GM21423 (cell line): Measurements from ENCODE around the gene DNAH11.
"Not testable (repeated sequence)": the region's sequence is repeated elsewhere in the genome, so short reads cannot be mapped to it uniquely, and the experiment has no call there.

ENCODE experiments used
- ATAC-seq: cut with Tn5 transposase; IDR thresholded peaks from one replicate; pipeline ENCODE4 v1.9.1; 2021; ENCODE audit warnings: mild to moderate bottlenecking, moderate library complexity; ENCODE audit not compliant: unreplicated experiment

DNAH11 gene

DNA sequence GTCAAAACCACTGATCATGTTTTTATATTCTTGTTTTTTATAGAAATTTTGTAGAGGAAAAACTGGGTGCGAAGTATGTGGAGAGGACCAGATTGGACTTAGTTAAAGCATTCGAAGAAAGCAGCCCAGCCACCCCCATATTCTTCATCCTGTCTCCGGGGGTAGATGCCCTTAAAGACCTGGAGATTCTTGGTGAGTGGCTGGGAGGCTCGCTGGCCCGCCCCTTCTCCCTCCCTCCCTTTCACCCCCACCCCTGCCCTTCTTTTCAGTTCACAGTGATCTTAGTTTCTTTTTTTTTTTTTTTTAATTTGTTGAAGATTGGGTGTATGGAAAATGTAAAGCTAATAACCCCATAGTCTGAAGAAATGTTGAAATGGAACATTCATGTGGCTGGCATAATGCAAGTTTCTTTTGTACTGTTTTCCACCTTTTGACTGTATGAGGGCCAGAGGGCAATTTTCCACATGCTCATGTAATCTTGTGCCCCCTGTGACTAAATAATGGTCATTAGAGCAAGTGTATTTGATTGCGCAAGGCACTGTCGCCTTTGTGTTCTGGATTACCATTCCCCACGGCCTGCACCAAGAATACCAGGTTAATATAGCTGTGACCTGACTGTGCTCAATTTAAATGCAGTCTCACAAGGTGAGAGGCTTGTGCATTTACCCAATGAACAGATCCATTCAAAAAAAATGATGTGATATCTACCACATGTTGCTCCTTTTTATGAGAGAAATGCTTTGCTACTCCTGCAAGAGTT, 325.2 kb downstream of the DNAH11 start:
- no peak for ATAC-seq

DNA sequence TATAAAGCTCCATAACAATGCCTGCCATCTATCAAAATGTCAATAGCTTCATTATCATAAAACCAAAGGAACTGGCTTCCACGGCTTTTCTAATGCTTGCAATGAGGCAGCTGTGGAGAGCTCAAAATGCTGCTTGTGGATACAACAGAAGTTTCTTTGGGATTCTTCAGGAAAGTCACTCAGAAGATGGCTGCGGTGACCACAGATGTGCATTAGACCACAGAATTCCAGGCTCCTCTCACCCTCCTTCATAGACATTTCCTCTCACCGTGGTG, 325.7 kb downstream of the DNAH11 start:
- no peak for ATAC-seq

DNA sequence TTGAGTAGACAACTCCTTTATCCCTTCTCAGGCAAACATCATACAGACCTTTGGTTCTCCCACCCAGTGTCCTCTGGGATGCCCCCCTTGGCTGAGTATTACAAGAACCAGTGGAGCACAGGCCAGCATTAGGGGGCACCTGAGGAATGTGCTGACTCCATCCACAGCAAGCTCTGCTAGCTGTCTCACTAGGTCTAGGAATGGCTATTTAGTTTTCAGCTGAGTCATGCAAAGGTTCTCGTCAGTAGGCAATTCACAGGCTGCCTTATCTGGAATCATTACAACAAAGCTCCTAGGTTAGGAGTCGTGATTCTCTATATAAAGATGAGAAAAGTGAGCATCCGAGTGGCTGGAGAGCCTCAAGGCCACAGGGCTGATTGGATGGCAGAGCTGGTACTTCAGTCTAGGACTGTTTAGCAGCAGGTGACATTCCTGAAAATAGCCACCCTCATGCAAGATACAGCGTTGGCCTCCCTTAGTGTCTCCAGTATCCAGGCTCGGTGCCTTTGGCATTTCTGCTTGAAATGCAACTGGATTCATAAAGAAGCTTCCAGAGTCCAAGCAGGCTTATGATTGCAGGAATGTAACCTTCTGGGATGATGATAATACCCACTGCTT, 327.1 kb downstream of the DNAH11 start:
- no peak for ATAC-seq

DNA sequence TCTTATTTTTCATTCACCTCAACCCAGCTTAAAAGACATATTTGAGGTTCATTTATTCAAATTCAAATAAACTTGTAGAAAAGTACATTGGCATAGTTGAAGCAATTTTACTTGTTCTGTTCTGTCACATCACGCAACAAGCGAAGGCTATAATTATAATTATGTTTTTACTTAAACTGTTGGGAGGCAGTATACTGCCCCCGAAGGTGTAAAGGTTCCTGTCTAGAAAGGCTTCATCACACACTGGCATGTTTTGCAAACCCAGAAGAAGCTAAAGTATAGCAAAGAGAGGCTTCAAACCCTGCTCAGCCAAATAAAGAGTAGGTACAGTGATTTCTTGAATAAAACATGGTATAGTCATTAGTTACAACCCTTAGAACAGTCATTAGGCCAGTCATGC, 340.2 kb downstream of the DNAH11 start:
- ATAC-seq = no peak

DNA sequence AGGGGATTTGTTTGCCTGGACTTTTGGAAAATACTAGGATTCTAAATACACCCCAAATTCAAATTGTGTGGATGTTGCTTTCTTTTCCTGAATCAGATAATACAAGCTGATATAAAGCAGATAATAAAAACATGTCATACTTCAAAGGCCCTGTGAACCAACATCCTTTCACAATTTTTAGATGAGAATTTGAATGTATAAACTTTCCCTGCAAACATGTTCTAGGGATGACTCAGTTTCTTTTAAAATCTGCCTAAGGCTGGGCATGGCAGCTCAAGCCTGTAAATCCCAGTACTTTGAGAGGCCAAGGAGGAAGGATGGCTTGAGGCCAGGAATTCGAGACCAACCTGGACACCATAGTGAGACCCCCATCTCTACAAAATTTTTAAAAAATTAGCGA, 340.7 kb downstream of the DNAH11 start:
- not testable (repeated sequence) for ATAC-seq

DNA sequence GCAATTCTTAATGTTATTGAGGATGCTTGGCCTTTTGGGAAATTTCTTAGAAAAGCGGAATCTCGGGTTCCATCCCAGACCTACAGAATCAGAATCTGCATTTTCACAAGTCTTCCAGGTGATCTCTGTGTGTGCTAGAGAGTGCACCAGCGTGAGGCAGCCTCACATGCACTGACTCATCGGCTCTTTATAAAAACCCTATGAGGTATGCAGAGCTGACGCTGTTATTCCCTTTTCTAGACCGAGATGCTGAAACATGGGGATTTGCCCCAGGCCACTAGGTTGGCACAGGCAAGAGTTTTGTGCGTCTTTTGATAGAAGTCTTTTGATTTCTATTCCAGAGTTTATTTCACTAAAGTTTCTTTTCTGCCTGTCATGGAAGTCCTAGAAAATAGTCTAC, 341.7 kb downstream of the DNAH11 start:
- no peak for ATAC-seq

DNA sequence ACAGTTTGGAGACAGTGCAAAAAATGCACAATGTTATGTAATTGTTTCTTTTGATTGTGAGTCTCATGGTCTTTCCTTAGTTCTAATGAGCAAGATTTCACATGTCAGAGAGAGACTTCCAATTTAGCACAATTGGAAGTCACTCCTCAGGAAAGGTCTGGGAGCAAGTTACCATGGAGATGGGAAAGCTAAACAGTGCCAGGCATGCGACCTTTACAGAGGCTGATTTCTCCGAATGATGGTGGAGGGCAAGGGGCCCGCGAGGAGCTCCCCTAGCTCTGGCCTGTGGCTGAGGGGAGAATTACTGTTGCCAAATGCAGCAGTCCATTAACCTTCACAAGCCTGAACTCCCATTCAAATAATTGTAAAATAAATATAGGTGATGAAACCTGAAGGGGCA, 343.6 kb downstream of the DNAH11 start:
- no peak for ATAC-seq

DNA sequence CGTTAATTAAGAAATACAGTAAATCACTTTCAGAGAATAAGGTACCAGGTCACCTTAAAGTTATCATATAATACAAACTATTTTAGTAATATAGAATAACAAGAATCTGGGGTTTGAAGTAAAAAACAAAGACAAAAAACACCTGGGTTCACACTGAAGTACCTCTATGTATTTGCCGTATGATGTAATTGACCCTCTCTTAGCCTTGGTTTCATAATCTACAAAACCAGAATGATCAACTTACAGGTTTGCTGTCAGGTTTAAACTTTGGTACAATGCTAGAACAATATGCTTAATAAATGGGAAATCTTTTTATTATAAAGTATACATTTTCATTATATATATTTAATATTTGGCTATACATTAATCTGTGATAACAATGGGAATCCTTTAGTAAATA, 344.5 kb downstream of the DNAH11 start:
- no peak for ATAC-seq

DNA sequence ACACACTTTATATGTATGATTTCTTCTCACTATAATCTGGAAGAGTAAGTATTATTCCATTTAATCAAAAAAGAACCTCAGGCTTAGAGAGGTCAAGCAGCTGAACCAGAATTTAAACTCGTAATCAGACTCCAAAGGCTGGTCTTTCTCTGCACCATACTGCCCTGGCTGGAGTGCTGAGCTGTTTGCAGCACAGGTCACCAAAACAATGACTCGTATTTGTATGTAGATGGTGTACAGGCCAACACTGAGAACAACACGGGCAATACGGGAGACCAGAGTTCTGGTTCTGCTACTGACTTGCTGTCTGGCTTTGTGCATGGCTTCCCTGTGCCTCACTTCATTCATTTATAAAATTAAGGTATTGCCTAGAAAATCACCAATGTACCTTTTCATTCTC, 344.9 kb downstream of the DNAH11 start:
- no peak for ATAC-seq

DNA sequence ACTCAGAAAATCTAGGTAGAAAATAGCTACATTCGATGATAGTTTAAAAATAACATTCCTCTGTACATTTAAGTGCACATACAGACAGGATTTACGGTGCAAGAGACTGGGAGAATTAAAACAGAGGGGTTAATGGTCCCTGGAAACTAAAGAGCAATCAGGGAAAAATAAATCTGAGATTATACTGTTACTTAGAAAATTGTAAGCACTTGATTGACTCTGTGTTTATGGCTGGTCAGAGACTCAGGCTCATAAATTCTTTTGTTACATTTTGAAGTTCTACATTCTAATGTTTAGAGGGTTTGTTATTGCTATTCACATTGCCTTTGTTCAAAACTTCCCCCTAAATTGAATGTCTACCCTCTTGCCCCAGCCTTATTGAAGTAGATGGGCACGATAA, 348.5 kb downstream of the DNAH11 start:
- ATAC-seq = no peak

DNA sequence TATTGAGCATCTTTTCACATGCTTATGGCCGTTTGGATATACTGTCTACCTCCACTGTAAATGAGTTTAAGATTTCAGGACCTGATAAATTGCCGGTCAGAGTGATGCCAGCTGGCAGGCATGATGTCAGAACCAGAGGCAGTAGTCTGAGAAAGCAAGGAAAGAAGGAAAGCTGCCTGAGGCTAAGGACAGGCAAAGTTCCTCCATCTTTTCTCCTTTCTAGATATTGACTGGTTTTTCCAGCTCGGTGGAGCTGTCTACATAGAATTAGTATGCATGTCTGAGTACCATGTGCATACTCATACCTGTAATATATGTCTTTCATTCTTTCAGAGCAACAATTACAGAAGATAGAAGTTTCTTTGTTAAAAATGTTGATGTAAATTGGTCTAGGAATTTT, 350.6 kb downstream of the DNAH11 start:
- ATAC-seq = no peak

DNA sequence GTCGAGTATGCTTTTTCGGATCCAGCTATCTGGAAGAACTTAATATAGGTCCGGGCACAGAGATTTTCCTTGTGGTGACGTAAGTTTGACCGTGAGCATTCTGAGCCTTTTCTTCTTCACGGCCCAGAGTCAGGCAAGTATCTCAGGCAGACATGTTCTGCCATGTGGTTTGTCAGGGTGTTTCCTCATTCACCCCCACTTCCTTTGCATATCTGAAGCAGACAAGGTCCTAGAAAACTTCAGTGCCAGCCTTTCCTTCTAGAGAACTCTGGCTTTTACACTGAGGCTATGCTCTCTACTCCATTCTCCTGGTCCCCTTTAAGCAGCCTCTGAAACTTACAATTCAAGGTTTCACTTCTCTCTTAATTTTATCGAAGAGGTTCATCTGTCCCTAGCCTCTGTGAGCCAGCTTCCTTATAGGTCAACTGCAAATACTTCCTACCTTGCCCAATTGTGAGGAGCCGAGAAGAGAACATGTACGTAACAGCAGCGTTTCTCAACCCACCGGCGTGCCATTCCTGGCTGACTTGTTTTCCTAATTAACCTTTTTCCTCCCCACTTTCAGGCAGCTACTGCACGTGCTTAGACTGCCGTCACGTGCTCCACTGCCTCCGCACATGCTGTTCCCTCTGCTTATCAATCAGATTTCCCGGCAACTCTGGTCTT, 355.6 kb downstream of the DNAH11 start:
- ATAC-seq = peak; percentile 96

DNA sequence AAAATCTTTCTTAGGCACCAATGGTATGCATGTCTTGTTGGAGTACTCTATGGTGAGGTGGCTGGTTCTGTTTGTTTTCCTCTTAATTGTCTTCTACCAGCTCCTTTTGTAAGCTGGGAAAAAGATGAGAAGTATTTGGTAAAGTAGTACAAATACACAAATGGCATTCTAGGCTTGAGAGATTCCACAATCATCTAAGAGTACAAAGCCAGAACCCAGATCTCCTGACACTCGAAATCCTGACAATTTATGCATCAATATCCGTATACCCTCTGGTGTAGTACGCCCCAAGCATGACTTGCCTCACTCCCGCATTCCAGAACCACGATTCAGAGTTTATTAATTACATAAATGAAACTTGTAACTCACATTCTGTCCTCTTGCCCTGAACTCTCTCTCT, 359.4 kb downstream of the DNAH11 start:
- no peak for ATAC-seq

DNA sequence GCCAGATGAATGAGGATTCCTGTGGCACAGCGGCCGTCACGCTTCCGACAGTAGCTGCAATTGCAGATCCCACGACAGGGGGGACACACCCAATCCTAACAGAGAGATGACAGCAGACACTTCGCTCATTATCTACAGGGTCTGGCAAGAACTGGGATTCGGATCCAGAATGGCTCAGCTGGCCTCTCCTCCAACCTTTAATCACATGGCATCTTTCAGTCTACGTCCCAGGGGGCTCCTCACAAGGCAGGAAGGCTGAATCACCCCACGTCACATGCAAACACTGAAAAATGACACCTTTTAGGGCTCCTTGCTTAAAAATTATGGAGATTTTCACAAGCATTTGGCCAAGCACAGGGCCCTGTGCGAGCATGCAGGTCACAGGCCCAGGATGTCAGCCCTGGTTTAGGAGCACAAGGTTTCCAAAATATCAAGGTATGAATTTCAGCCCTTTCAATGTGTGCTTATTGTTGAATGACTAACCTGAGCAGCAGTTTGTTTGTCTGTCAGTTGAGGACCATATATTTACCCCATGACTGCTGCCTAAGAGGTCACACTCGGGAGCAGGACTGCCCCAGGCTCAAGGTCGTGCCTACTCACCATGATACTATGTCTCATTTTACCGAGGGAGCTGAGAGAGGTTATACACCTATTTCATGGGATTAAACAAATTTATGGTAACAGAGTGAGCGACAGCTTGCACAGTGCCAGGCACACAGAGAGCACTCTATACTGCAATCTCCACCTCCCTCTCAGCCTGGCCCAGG, 360.4 kb downstream of the DNAH11 start:
- no peak for ATAC-seq

DNA sequence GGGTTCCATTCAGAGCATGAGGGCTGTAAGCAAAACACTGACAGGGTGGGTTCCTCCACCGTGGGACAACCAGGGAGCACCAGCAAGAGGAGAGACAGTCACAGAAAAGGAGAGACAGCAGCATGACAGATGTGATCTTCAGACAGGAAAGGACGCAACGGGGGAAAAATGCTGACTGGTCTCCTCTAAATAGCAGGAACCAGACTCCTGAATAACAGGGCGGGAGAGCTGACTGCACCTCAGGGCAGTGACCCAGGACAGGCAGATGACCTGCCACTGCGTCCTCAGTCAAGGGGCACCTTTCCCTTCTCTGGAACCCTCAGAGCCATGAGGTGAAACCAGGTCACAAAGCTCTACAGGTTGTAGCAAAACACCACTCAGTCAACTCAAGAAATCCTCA, 365.9 kb downstream of the DNAH11 start:
- no peak for ATAC-seq

DNA sequence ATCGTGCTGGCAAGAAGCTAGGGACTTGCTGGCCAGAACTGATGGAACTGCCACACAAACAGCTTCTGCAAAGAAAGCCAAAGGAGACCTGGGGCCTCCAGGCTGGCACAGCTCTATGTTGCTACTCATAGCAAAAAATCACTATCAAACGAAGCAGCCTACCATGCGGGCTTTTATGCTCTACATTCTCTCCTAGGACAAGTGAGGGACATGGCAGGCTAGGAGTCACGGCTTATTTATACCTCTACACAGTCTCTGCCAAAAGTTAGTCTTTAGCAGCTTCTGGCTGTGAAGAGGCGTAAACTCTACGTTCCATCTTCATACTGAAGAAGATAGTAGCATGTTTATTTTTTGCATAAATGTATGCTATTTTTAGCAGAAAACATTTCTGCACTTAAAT, 367.4 kb downstream of the DNAH11 start:
- no peak for ATAC-seq

DNA sequence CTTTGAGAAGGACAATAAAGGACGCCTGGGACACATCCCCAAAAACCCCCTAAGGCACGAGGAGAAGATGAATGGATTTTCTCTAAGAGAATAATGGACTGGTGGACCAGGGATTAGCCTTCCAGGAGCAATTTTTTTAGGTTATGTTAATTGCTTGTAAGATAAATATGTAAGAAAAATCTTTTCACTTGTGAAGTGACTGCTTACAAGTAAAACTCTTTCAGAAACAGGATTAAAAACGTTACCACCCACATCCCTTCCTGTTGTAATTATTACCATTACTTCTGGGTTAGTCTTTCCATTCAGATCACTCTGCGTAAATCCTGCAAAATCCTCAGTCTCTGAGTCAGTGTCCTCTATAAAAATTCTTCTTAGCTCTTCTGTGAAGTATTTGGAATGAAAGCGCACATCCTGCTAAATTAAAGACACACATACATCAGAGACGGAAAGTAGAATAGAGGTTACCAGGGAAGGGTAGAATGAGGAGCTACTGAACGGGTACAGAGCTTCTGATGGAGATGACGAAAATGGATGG, 368.6 kb downstream of the DNAH11 start:
- ATAC-seq = no peak

DNA sequence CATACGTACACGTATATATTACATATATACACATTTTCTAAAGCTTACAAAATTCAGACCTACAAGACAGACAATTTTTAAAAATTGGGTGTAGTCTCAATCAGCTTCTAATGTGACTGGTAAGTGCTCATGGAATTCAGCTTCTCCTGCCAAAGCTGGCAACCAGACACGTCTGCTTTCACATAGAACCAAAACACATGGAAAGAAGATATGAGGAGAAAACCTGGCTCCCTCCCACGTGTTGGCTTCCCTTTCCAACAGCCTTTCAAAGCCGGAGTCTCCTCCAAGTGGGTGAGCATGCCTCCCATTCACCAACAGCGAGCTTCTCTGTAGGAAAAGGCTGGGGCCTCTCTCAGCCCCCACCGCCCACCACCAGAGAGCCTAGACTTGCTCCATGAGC, 369.5 kb downstream of the DNAH11 start:
- no peak for ATAC-seq

DNA sequence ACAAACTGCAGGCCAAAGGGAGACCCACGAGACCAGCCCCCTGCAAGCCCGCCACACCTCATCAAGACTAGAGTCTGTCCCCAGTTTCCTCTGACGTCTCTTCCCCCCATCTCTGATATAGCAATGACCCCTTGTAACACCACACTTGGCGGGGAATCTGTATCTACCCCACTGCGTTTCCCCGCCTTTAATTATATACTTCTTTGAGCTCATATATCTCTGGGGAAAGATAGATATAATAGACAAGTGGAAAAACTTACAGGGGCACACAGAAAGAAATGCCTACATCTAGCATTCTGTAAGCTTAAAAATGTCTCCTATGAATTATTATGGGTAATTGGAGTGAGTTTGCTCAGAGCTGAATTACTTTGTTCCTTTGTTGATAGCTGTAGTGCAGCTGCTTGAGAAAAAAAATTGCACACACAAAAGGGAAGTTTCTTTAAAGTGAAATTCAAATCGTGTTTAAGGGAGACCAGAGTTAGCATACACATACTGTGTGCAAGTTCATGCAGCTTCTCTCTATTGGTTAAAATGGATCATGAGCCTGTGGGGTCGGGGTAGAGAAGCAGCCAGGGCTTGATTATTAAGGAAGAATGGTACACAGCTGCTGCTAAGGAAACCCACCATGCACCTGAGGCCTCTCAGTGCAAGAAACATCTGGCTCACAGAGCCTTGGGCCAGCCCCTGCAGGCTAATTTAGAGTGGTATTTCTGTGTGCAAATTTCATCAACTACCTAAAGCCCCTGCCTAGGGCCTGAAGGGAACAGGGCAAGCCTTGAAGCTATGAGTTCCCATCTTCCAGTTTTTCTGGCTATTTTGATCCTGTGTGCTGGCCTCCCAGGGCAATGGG, 370.3 kb downstream of the DNAH11 start:
- no peak for ATAC-seq

DNA sequence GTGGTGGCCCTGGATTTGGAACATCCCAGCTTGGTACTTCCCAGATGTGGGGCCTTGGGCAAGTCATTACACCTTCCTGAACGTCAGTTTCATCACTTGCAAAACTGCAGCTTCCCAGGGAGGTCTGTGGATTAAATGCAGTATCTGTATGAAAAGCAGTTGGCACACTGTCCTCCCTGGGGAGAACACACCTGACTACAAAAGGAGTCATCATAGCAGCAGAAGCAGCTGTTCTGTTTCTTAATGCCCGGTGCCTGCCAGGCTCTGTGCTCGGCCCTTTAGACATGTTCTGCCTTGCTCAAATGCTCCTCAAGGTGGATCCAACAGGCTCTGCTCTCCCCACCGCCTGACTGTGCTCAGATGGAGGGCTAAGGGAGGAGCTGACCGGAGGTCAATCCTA, 371.8 kb downstream of the DNAH11 start:
- no peak for ATAC-seq

DNA sequence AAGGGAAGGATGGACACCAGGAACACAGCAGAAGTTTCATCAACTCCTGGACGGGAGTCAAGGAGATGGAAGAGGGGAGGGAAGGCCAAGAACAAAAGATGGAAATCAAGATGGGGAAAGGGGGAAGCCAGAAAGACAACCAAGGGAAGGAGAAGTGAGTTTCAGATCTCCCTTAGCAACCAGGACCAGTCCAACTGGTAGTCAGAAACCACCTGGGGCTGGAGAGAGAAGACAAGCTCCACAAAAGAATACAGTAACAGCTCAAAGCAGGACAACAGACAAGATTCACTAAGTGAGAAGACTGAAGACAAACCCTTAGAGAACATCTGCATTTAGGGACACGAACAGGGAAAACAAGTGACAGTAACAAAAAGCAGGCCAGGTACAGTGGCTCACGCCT, 372.3 kb downstream of the DNAH11 start:
- ATAC-seq = no peak
